ENCODE measurements around the gene TRNAU1AP. TPM values are rescaled to one million over a fixed set of nuclear protein-coding genes. Genes with fewer than 3 reads are reported as not detected.

TRNAU1AP gene
- total RNA-seq, 4 donors from 2014 or later = 5.3 to 19.7 (median 12.0) TPM

DNA sequence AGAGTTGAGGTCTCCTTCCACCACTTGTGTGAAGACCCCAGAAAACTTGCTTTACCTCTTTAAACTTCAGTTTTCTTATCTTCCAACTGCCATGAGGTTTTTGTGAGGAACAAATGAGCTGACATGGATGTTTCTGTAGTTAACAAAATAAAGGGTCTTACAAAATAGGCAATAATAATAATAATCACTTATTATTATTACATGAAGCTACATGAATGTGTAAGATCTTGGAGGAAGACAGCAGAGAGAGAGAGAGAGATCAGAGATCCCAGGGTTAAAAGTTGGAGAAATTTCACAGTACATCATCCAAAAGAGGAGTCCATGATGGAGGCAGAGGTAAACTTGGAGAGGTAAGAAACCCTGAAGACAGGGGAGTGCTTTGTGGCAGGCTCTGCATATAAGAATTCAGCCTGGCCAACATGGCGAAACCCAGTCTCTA lies 36.3 kb upstream of the TRNAU1AP start:
- in situ Hi-C loops (cut with MboI; ENCODE audit: low sequenced_read_pairs in 4 of 4) (loop anchor here (5.0 to 25.0 kb wide), 5 partner anchors 86 to 371 kb away; no protein-coding TSS in a partner anchor), intact Hi-C loops (cut with DNase I; ENCODE audit: low total_unique reads) (loop anchor here (5.0 to 10.0 kb wide), 2 partner anchors 221 to 668 kb away; partner anchors contain the start of genes SRSF4 and YTHDF2)
- peaks cover 0 to 25% of the 10 kb centered on the region in 2 donors for H3K36me3 ChIP-seq
- no peaks in the 10 kb centered on the region for H3K27me3 ChIP-seq
- ATAC-seq = no peak
- TF ChIP-seq, protein P1, sequence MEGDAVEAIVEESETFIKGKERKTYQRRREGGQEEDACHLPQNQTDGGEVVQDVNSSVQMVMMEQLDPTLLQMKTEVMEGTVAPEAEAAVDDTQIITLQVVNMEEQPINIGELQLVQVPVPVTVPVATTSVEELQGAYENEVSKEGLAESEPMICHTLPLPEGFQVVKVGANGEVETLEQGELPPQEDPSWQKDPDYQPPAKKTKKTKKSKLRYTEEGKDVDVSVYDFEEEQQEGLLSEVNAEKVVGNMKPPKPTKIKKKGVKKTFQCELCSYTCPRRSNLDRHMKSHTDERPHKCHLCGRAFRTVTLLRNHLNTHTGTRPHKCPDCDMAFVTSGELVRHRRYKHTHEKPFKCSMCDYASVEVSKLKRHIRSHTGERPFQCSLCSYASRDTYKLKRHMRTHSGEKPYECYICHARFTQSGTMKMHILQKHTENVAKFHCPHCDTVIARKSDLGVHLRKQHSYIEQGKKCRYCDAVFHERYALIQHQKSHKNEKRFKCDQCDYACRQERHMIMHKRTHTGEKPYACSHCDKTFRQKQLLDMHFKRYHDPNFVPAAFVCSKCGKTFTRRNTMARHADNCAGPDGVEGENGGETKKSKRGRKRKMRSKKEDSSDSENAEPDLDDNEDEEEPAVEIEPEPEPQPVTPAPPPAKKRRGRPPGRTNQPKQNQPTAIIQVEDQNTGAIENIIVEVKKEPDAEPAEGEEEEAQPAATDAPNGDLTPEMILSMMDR (IDR thresholded peaks at IDR 0.05 in 4 of 5, conservative IDR thresholded peaks at IDR 0.05 in 1 of 5) = no peak
- no peak for TF ChIP-seq POLR2A (IDR thresholded peaks at IDR 0.05)
- H3K27ac ChIP-seq = no peak overlapping the region
- no peak overlapping the region for H3K4me3 ChIP-seq
- DNase-seq = no peak
- H3K4me1 ChIP-seq = peaks cover 10 to 19% of the 10 kb centered on the region in 2 donors
- H3K9me3 ChIP-seq = no peaks in the 10 kb centered on the region

DNA sequence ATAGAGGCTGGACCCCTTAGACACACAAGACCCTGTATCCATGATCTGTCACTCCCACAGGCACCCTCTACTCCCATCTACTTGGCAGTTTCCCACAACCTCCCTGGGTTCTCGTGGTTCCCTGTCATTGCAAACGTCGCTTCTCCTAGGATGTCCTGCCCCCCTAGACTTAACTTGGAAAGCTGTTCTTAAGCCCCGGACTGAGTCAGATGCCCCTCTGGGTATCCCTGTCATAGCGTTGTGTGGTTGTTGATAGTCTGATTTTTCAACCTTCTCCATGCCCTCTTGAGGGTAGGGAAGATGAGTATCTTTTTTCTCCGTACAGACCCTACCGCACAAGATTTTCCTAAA lies 35.3 kb upstream of the TRNAU1AP start:
- peak; percentile 24 to 36 for ATAC-seq
- in situ Hi-C loops (cut with MboI; ENCODE audit: low sequenced_read_pairs in 4 of 4) (loop anchor here (5.0 to 25.0 kb wide), 5 partner anchors 85 to 370 kb away; no protein-coding TSS in a partner anchor), intact Hi-C loops (cut with DNase I; ENCODE audit: low total_unique reads) (loop anchor here (5.0 to 10.0 kb wide), 2 partner anchors 220 to 667 kb away; partner anchors contain the start of genes SRSF4 and YTHDF2)
- peak overlapping the region; percentile 58 to 93 (median 67) for H3K4me3 ChIP-seq
- H3K9me3 ChIP-seq = no peaks in the 10 kb centered on the region
- no peaks in the 10 kb centered on the region for H3K27me3 ChIP-seq
- peak overlapping the region; percentile 65 to 92 (median 82) for H3K27ac ChIP-seq
- DNase-seq = no peak
- H3K4me1 ChIP-seq = peaks cover 5 to 13% of the 10 kb centered on the region in 2 donors
- H3K36me3 ChIP-seq = peaks cover 0 to 16% of the 10 kb centered on the region in 2 donors
- TF ChIP-seq, protein P1 (IDR thresholded peaks at IDR 0.05 in 4 of 5, conservative IDR thresholded peaks at IDR 0.05 in 1 of 5) = no peak
- TF ChIP-seq POLR2A (IDR thresholded peaks at IDR 0.05) = no peak

DNA sequence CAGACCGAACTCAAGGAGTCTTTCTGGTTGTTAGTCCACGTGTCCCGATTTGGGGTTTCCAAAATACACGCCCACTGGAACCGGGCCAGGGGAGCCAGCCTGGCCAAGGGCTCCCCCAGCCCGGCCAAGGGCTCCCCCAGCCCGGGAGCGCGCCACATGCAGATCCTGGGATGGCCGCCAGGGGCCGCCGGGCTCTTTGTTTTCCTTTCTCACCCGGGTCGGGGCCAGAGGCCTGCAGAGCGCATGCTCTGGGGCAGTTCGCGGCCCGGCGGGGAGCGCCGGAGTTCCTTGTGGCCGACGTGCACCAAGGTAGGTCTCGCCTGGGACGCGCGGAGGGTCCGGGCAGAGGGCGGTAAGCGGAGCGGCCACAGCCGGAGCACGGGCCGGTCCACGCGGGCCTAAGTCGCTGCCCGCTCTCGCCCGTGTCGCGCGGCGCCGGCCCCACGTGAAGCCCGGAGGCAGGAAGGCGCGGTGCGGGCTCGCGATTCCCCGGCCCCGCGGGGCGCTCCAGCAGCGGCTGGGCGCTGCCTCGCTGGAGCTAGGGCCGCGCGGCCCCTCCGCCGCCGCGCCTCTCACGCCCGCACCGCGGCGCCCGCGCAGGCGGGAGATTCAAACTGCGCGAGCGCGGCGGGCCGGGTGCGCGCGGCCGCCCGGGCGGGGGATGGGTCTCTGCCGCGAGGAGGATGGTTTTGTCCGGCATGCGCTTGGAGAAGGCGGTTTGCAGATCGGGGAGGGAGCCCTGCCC lies 34.7 kb upstream of the TRNAU1AP start:
- intact Hi-C loops (cut with DNase I; ENCODE audit: low total_unique reads) = loop anchor here (1.0 to 10.0 kb wide), 6 partner anchors 35 to 667 kb away; partner anchors contain the start of genes SRSF4, TRNAU1AP and YTHDF2

DNA sequence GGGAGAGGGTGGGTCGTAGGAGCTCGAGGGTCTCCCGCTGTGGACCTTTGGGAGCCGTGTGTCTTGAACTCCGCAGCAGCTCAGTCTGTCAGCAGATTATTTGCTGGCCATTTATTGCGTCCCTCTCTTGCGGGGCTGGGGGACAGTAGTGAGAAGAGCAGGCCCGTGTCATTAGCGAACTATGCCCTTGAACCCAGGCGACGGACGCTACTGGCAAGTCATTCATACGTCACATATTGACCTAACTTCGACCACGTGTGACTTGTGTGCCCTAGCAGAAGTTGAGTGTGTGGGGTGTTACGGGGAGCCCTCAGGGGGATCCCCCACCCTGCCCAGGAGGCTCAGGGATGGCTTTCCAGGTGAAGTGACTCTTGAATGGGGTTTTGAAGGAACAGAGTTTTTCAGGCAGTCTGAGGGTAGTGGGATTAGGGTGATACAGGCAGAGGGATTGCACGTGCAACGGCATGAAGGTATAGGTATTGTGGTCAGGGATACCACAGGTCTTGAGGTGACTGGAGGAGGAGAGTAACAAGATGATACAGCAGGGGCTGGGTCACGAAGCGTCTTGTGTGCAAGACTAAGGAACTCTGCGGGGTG lies 34.0 kb upstream of the TRNAU1AP start:
- Histone ChIP-seq H3K4me1 (peaks cover 5 to 13% of the 10 kb centered on the region in 2 donors), H3K36me3 (peaks cover 0 to 5% of the 10 kb centered on the region in 2 donors), H3K27ac (peak overlapping the region; percentile 43 to 92 (median 76)), H3K9me3 (no peaks in the 10 kb centered on the region), H3K4me3 (peak overlapping the region; percentile 58 to 93 (median 67)), H3K27me3 (no peaks in the 10 kb centered on the region)
- no peak for DNase-seq
- intact Hi-C loops (cut with DNase I; ENCODE audit: low total_unique reads) (loop anchor here (1.0 to 10.0 kb wide), 6 partner anchors 34 to 666 kb away; partner anchors contain the start of genes SRSF4, TRNAU1AP and YTHDF2), in situ Hi-C loops (cut with MboI; ENCODE audit: low sequenced_read_pairs in 4 of 4) (loop anchor here (5.0 to 25.0 kb wide), 5 partner anchors 83 to 368 kb away; no protein-coding TSS in a partner anchor)
- ATAC-seq = no peak
- TF ChIP-seq POLR2A (IDR thresholded peaks at IDR 0.05) = no peak
- TF ChIP-seq, protein P1 (IDR thresholded peaks at IDR 0.05 in 4 of 5, conservative IDR thresholded peaks at IDR 0.05 in 1 of 5) = no peak

More for the DNA sequence above, 34.7 kb upstream of the TRNAU1AP start:
- DNase-seq = peak; percentile 79 to 85
- Histone ChIP-seq H3K36me3 (peaks cover 0 to 10% of the 10 kb centered on the region in 2 donors), H3K4me1 (peaks cover 5 to 13% of the 10 kb centered on the region in 2 donors), H3K27ac (peak overlapping the region; percentile 65 to 92 (median 82)), H3K27me3 (no peaks in the 10 kb centered on the region), H3K4me3 (peak overlapping the region; percentile 58 to 93 (median 67)), H3K9me3 (no peaks in the 10 kb centered on the region)
- in situ Hi-C loops (cut with MboI; ENCODE audit: low sequenced_read_pairs in 4 of 4) = loop anchor here (5.0 to 25.0 kb wide), 5 partner anchors 84 to 369 kb away; no protein-coding TSS in a partner anchor
- TF ChIP-seq, protein P1 (IDR thresholded peaks at IDR 0.05 in 4 of 5, conservative IDR thresholded peaks at IDR 0.05 in 1 of 5) = peak; percentile 98 to 100 (median 99)
- TF ChIP-seq POLR2A (IDR thresholded peaks at IDR 0.05) = peak; percentile 45 to 63
- peak; percentile 90 to 91 for ATAC-seq

Measured in gastrocnemius medialis (tissue), 4 donors.